ENCODE measurements around the gene MOV10. TPM values are rescaled to one million over a fixed set of nuclear protein-coding genes. Genes with fewer than 3 reads are reported as not detected.

MOV10 gene
- total and polyA plus RNA-seq, 10 of the 15 experiments (the other 5 are each of a cell fraction or from before 2014, with no cell fraction given) = 21.0 to 80.3 (median 49.8) TPM

DNA sequence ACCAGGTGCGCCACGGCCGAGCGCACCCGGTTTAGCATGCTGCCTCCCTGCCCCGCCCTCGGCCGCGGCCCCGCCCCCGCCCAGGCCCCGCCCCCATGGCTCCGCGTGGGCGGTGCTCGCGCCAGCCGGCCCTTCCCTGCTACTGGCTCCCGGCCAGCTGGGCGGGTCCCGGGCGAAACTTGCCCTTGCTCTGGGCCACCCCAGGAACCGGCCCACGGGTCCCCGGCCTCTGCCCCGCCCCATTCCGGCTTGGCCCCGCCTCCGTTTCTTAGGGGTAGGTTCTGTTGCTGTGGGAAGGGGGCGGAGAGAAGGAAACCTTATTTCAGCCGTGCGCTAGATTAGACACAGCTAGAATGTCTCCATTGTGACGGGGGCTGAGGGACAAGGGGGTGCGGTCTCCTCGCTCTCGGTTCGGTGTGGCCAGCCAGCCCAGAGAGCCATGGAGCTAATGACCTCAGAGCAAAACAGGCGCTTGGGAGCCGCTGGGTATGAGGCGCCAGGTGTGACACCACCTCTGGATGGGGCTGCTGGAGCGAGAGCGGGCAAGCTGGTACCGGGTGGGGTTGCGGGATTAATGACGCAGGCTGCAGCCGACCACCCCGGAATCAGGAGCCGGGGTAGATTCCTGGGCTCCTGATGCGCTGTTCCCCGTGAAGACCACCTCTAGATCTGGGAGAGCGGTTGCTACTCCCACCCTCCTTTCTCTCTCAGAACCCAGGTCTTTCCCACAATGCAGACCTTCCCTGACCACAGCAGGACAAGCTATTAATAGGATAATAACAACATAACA is 41.0 kb downstream of the MOV10 start, which contains the start of gene PPM1J (continued):
- no peak for TF ChIP-seq CUX1 (IDR thresholded peaks at IDR 0.05; ENCODE audit: insufficient replicate concordance, low read depth, low read length)
- TF ChIP-seq SIN3A (IDR thresholded peaks at IDR 0.05; ENCODE audit: low read depth, low read length) = peak; percentile 57; the same call in 1 of the 2 replicates
- TF ChIP-seq KAT2A (conservative IDR thresholded peaks at IDR 0.05; ENCODE audit: control insufficient read depth, low read depth, low read length) = no peak
- TF ChIP-seq, protein P1, sequence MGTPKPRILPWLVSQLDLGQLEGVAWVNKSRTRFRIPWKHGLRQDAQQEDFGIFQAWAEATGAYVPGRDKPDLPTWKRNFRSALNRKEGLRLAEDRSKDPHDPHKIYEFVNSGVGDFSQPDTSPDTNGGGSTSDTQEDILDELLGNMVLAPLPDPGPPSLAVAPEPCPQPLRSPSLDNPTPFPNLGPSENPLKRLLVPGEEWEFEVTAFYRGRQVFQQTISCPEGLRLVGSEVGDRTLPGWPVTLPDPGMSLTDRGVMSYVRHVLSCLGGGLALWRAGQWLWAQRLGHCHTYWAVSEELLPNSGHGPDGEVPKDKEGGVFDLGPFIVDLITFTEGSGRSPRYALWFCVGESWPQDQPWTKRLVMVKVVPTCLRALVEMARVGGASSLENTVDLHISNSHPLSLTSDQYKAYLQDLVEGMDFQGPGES (IDR thresholded peaks at IDR 0.05) = no peak
- no peak for TF ChIP-seq TBL1XR1 (IDR thresholded peaks at IDR 0.05; ENCODE audit: low read depth, low read length)
- peak; percentile 46; the same call in 1 of the 2 replicates for TF ChIP-seq MXI1 (IDR thresholded peaks at IDR 0.05; ENCODE audit: low read depth, low read length)
- TF ChIP-seq CHD2 (IDR thresholded peaks at IDR 0.05; ENCODE audit: borderline replicate concordance, low read depth, low read length) = 0 out of 2 replicates have a peak, but pooled peaks have one; percentile 52
- no peak for TF ChIP-seq YBX1 (IDR thresholded peaks at IDR 0.05)
- TF ChIP-seq EZH2 (IDR thresholded peaks at IDR 0.05; ENCODE audit: borderline replicate concordance, control insufficient read depth, low read depth, low read length) = no peak
- no peak for TF ChIP-seq RELB (IDR thresholded peaks at IDR 0.05; ENCODE audit: low read depth)
- no peak for TF ChIP-seq WRNIP1 (IDR thresholded peaks at IDR 0.05; ENCODE audit: borderline replicate concordance, low read depth, low read length)
- TF ChIP-seq DPF2 (IDR thresholded peaks at IDR 0.05) = no peak; the same call in 1 of the 2 replicates
- TF ChIP-seq BMI1 (IDR thresholded peaks at IDR 0.05; ENCODE audit: borderline replicate concordance) = no peak
- peak; percentile 74 for TF ChIP-seq PKNOX1 (IDR thresholded peaks at IDR 0.05)
- no peak for TF ChIP-seq USF2 (IDR thresholded peaks at IDR 0.05; ENCODE audit: borderline replicate concordance, low read depth, low read length)
- TF ChIP-seq NBN (IDR thresholded peaks at IDR 0.05) = 0 out of 2 replicates have a peak, but pooled peaks have one; percentile 15
- no peak for TF ChIP-seq ATF3 (IDR thresholded peaks at IDR 0.05; ENCODE audit: borderline replicate concordance, extremely low read depth, low read depth, low read length)

Data from GM12878 (cell line).